ENCODE measurements around the gene MIR17HG.
"Not testable (repeated sequence)": the region's sequence is repeated elsewhere in the genome, so short reads cannot be mapped to it uniquely, and the experiment has no call there.

MIR17HG gene

DNA sequence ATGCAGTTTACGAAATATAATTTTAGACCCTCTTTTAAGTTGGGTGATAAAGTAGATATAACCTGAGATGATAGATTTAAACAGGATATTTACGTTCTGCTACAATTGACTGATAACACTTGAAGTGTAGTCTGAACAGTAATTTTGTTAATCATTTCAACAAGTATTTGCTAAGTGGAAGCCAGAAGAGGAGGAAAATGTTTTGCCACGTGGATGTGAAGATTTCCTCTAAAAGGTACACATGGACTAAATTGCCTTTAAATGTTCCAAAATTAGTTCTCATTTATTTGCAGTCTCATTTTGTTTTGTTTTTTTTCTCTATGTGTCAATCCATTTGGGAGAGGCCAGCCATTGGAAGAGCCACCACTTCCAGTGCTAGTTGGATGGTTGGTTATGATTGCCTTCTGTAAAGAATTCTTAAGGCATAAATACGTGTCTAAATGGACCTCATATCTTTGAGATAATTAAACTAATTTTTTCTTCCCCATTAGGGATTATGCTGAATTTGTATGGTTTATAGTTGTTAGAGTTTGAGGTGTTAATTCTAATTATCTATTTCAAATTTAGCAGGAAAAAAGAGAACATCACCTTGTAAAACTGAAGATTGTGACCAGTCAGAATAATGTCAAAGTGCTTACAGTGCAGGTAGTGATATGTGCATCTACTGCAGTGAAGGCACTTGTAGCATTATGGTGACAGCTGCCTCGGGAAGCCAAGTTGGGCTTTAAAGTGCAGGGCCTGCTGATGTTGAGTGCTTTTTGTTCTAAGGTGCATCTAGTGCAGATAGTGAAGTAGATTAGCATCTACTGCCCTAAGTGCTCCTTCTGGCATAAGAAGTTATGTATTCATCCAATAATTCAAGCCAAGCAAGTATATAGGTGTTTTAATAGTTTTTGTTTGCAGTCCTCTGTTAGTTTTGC is 2.8 kb downstream of the MIR17HG start:
- Histone ChIP-seq H3K27ac (ENCODE audit: low read depth, low read length, poor library complexity, severe bottlenecking) (peak overlapping the region; percentile 75), H3K36me3 (ENCODE audit: insufficient read depth, low read length) (peaks cover 64% of the 10 kb centered on the region), H3F3A (ENCODE audit: insufficient read depth, low read length) (peaks cover 28% of the 10 kb centered on the region), H3K4me2 (ENCODE audit: low read length) (peak overlapping the region; percentile 93), H3K4me1 (ENCODE audit: insufficient read depth, low read length, severe bottlenecking) (peaks cover 51% of the 10 kb centered on the region), H3K9me3 (ENCODE audit: low read length) (no peaks in the 10 kb centered on the region), H2AFZ (ENCODE audit: low read length) (no peak overlapping the region), H3K4me3 (ENCODE audit: low read depth, low read length, poor library complexity, severe bottlenecking) (peak overlapping the region; percentile 99), H3K9me2 (ENCODE audit: low read depth, low read length) (no peaks in the 10 kb centered on the region), H3K79me2 (ENCODE audit: insufficient read depth, low read length) (peaks cover 38% of the 10 kb centered on the region), H4K20me1 (ENCODE audit: insufficient read depth, low read length) (peaks cover 19% of the 10 kb centered on the region), H3K9ac (ENCODE audit: low read length) (peak overlapping the region; percentile 97), H3K27me3 (ENCODE audit: insufficient read depth, low read length) (no peaks in the 10 kb centered on the region)
- TF ChIP-seq, protein P1, sequence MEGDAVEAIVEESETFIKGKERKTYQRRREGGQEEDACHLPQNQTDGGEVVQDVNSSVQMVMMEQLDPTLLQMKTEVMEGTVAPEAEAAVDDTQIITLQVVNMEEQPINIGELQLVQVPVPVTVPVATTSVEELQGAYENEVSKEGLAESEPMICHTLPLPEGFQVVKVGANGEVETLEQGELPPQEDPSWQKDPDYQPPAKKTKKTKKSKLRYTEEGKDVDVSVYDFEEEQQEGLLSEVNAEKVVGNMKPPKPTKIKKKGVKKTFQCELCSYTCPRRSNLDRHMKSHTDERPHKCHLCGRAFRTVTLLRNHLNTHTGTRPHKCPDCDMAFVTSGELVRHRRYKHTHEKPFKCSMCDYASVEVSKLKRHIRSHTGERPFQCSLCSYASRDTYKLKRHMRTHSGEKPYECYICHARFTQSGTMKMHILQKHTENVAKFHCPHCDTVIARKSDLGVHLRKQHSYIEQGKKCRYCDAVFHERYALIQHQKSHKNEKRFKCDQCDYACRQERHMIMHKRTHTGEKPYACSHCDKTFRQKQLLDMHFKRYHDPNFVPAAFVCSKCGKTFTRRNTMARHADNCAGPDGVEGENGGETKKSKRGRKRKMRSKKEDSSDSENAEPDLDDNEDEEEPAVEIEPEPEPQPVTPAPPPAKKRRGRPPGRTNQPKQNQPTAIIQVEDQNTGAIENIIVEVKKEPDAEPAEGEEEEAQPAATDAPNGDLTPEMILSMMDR (IDR thresholded peaks at IDR 0.05; ENCODE audit: low read length) = no peak
- TF ChIP-seq EZH2 (IDR thresholded peaks at IDR 0.05; ENCODE audit: borderline replicate concordance, low read length) = no peak

DNA sequence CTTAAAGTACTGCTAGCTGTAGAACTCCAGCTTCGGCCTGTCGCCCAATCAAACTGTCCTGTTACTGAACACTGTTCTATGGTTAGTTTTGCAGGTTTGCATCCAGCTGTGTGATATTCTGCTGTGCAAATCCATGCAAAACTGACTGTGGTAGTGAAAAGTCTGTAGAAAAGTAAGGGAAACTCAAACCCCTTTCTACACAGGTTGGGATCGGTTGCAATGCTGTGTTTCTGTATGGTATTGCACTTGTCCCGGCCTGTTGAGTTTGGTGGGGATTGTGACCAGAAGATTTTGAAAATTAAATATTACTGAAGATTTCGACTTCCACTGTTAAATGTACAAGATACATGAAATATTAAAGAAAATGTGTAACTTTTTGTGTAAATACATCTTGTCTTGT is 3.6 kb downstream of the MIR17HG start:
- H3K9ac ChIP-seq (ENCODE audit: low read length) = peak overlapping the region; percentile 97; the same call in 1 of the 2 replicates
- H3F3A ChIP-seq (ENCODE audit: insufficient read depth, low read length) = peaks cover 34% of the 10 kb centered on the region
- peaks cover 38% of the 10 kb centered on the region for H3K79me2 ChIP-seq (ENCODE audit: insufficient read depth, low read length)
- H3K27ac ChIP-seq (ENCODE audit: low read depth, low read length, poor library complexity, severe bottlenecking) = peak overlapping the region; percentile 75
- peaks cover 72% of the 10 kb centered on the region for H3K36me3 ChIP-seq (ENCODE audit: insufficient read depth, low read length)
- no peaks in the 10 kb centered on the region for H3K9me3 ChIP-seq (ENCODE audit: low read length)
- no peak overlapping the region for H2AFZ ChIP-seq (ENCODE audit: low read length)
- TF ChIP-seq, protein P1 (IDR thresholded peaks at IDR 0.05; ENCODE audit: low read length) = no peak
- TF ChIP-seq EZH2 (IDR thresholded peaks at IDR 0.05; ENCODE audit: borderline replicate concordance, low read length) = no peak
- H3K4me2 ChIP-seq (ENCODE audit: low read length) = peak overlapping the region; percentile 93
- no peaks in the 10 kb centered on the region for H3K27me3 ChIP-seq (ENCODE audit: insufficient read depth, low read length)
- peak overlapping the region; percentile 99 for H3K4me3 ChIP-seq (ENCODE audit: low read depth, low read length, poor library complexity, severe bottlenecking)
- peaks cover 19% of the 10 kb centered on the region for H4K20me1 ChIP-seq (ENCODE audit: insufficient read depth, low read length)
- H3K4me1 ChIP-seq (ENCODE audit: insufficient read depth, low read length, severe bottlenecking) = peaks cover 49% of the 10 kb centered on the region
- H3K9me2 ChIP-seq (ENCODE audit: low read depth, low read length) = no peaks in the 10 kb centered on the region

DNA sequence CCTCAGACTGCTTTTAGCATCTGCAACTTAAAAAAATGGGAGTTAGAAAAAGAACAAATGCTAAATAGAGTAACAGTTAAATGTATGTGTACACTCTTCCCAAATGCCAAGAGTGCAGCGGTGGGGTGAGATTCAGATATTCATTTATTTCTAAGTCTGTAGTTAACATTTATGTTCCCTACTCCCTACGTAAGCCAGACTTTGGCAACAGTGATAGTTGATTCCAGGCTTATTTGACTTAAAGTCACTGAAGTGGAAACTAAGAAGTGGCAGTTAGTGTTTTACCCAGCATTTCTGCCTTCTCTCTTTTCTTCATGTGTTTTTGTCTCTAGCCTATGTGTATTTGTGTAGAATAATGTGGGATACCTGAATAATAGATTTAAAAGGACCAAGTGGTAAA is 4.5 kb downstream of the MIR17HG start:
- peaks cover 35% of the 10 kb centered on the region for H3F3A ChIP-seq (ENCODE audit: insufficient read depth, low read length)
- peak overlapping the region; percentile 93; the same call in 1 of the 2 replicates for H3K4me2 ChIP-seq (ENCODE audit: low read length)
- TF ChIP-seq, protein P1 (IDR thresholded peaks at IDR 0.05; ENCODE audit: low read length) = no peak
- no peak for TF ChIP-seq EZH2 (IDR thresholded peaks at IDR 0.05; ENCODE audit: borderline replicate concordance, low read length)
- H3K79me2 ChIP-seq (ENCODE audit: insufficient read depth, low read length) = peaks cover 38% of the 10 kb centered on the region
- H3K4me1 ChIP-seq (ENCODE audit: insufficient read depth, low read length, severe bottlenecking) = peaks cover 40% of the 10 kb centered on the region
- no peaks in the 10 kb centered on the region for H3K27me3 ChIP-seq (ENCODE audit: insufficient read depth, low read length)
- peak overlapping the region; percentile 1; the same call in 1 of the 2 replicates for H3K9ac ChIP-seq (ENCODE audit: low read length)
- no peak overlapping the region for H3K27ac ChIP-seq (ENCODE audit: low read depth, low read length, poor library complexity, severe bottlenecking)
- H3K9me2 ChIP-seq (ENCODE audit: low read depth, low read length) = no peaks in the 10 kb centered on the region
- H3K9me3 ChIP-seq (ENCODE audit: low read length) = no peaks in the 10 kb centered on the region
- peaks cover 81% of the 10 kb centered on the region for H3K36me3 ChIP-seq (ENCODE audit: insufficient read depth, low read length)
- peaks cover 19% of the 10 kb centered on the region for H4K20me1 ChIP-seq (ENCODE audit: insufficient read depth, low read length)
- no peak overlapping the region for H2AFZ ChIP-seq (ENCODE audit: low read length)
- peak overlapping the region; percentile 99 for H3K4me3 ChIP-seq (ENCODE audit: low read depth, low read length, poor library complexity, severe bottlenecking)

DNA sequence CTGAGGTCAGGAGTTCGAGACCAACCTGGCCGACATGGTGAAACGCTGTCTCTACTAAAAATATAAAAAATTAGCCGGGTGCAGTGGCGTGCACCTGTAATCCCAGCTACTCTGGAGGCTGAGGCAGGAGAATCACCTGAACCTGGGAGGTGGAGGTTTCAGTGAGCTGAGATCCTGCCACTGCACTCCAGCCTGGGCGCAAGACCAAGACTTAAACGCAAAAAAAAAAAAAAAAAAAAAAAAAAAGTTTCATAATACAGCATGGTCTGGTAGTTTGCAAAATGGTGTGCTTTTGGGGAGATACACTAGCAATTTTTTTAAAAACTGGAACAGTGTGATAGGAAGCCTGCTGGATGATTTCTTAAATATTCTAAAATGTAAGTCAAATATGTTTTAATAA is 5.4 kb downstream of the MIR17HG start:
- H3K27me3 ChIP-seq (ENCODE audit: insufficient read depth, low read length); H3K4me3 ChIP-seq (ENCODE audit: low read depth, low read length, poor library complexity, severe bottlenecking); H3K9ac ChIP-seq (ENCODE audit: low read length); H2AFZ ChIP-seq (ENCODE audit: low read length); H3K9me3 ChIP-seq (ENCODE audit: low read length); H3K9me2 ChIP-seq (ENCODE audit: low read depth, low read length); H3K4me2 ChIP-seq (ENCODE audit: low read length); H3K27ac ChIP-seq (ENCODE audit: low read depth, low read length, poor library complexity, severe bottlenecking): not testable (repeated sequence)
- Histone ChIP-seq H3K4me1 (ENCODE audit: insufficient read depth, low read length, severe bottlenecking) (peaks cover 41% of the 10 kb centered on the region), H3K79me2 (ENCODE audit: insufficient read depth, low read length) (peaks cover 38% of the 10 kb centered on the region), H4K20me1 (ENCODE audit: insufficient read depth, low read length) (peaks cover 19% of the 10 kb centered on the region), H3K36me3 (ENCODE audit: insufficient read depth, low read length) (peaks cover 90% of the 10 kb centered on the region), H3F3A (ENCODE audit: insufficient read depth, low read length) (peaks cover 43% of the 10 kb centered on the region)

Measured in OCI-LY1 (cell line).